Measurements from ENCODE around the gene PSMD4. TPM values are rescaled to one million over a fixed set of nuclear protein-coding genes. Genes with fewer than 3 reads are reported as not detected.

The PSMD4 gene
- total RNA-seq, 2 donors from 2014 or later: 103 to 158 TPM

DNA sequence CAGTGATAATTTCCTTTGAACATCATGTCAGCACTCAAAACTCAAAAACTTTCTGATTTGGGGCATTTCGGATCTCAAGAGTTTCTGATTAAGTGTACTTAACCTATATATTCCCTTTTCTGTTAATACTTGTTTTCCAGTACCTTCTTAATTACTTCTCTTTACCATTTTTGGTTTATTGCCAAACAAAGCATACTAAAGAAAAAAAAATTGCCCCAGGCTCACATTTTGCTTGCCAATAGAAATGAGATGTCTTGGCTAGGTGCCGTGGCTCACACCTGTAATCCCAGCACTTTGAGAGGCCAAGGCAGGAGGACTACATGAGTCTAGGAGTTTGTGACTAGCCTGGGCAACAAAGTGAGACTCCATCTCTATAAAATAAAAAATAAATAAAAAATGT, 4.8 kb downstream of the PSMD4 start:
- Histone ChIP-seq H3K36me3 (no peaks in the 10 kb centered on the region), H3K27me3 (no peaks in the 10 kb centered on the region), H3K9ac (ENCODE audit: low read depth in 2 of 2, low read length in 2 of 2) (no peak overlapping the region), H3K4me1 (no peaks in the 10 kb centered on the region), H3K9me3 (no peaks in the 10 kb centered on the region), H3K27ac (no peak overlapping the region), H3K4me3 (no peak overlapping the region)
- intact Hi-C loops (cut with DNase I): no loop called here
- no peak for DNase-seq
- TF ChIP-seq, protein P1, sequence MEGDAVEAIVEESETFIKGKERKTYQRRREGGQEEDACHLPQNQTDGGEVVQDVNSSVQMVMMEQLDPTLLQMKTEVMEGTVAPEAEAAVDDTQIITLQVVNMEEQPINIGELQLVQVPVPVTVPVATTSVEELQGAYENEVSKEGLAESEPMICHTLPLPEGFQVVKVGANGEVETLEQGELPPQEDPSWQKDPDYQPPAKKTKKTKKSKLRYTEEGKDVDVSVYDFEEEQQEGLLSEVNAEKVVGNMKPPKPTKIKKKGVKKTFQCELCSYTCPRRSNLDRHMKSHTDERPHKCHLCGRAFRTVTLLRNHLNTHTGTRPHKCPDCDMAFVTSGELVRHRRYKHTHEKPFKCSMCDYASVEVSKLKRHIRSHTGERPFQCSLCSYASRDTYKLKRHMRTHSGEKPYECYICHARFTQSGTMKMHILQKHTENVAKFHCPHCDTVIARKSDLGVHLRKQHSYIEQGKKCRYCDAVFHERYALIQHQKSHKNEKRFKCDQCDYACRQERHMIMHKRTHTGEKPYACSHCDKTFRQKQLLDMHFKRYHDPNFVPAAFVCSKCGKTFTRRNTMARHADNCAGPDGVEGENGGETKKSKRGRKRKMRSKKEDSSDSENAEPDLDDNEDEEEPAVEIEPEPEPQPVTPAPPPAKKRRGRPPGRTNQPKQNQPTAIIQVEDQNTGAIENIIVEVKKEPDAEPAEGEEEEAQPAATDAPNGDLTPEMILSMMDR (IDR thresholded peaks at IDR 0.05): no peak

DNA sequence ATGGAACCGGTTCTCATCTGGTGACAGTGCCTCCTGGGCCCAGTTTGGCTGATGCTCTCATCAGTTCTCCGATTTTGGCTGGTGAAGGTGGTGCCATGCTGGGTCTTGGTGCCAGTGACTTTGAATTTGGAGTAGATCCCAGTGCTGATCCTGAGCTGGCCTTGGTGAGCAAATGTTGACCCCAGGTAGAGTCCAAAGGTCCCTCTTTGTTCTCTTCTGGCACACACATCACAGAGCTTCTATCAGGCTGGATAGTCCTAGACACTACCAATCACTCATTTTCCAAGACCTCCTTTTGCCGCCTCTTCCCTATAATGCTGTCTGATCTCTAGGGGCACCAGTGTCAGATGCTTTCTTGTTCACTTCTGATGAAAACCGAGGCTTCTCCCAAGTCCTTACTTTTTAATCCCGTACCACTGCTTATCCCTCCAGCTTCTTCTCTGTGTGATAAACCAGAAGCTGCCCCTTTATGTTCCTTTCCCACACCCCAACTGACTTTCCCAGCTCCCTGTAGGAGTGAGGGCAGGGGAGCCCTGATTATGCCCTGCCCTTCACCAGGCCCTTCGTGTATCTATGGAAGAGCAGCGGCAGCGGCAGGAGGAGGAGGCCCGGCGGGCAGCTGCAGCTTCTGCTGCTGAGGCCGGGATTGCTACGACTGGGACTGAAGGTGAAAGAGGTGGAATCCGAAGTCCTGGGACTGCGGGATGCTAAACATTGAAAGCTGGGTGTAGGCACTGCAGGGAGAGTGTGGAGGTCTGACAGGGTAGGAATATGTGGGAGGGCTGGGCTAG, 11.1 kb downstream of the PSMD4 start:
- H3K9ac ChIP-seq (ENCODE audit: low read depth in 2 of 2, low read length in 2 of 2): no peak overlapping the region
- no peak overlapping the region for H3K4me3 ChIP-seq
- TF ChIP-seq, protein P1 (IDR thresholded peaks at IDR 0.05): no peak
- H3K9me3 ChIP-seq: no peaks in the 10 kb centered on the region
- no peaks in the 10 kb centered on the region for H3K4me1 ChIP-seq
- no peak overlapping the region for H3K27ac ChIP-seq
- peaks cover 9% of the 10 kb centered on the region for H3K36me3 ChIP-seq
- no peak for DNase-seq
- intact Hi-C loops (cut with DNase I): no loop called here
- no peaks in the 10 kb centered on the region for H3K27me3 ChIP-seq

DNA sequence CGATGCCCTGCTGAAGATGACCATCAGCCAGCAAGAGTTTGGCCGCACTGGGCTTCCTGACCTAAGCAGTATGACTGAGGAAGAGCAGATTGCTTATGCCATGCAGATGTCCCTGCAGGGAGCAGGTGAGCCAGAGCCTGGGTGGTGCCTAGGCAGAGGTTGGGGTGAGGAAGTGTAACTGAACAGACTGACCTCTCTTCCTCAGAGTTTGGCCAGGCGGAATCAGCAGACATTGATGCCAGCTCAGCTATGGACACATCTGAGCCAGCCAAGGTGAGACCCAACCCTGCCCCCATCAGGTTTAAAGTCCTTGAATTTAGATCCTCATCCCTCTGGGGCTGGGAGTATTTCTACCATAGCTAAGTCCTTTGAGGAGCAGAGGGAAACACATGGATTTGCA, 11.8 kb downstream of the PSMD4 start:
- no peaks in the 10 kb centered on the region for H3K27me3 ChIP-seq
- H3K4me1 ChIP-seq: no peaks in the 10 kb centered on the region
- TF ChIP-seq, protein P1 (IDR thresholded peaks at IDR 0.05): no peak
- H3K27ac ChIP-seq: no peak overlapping the region
- no peak overlapping the region for H3K4me3 ChIP-seq
- H3K9me3 ChIP-seq: no peaks in the 10 kb centered on the region
- intact Hi-C loops (cut with DNase I): no loop called here
- H3K36me3 ChIP-seq: peaks cover 9% of the 10 kb centered on the region
- no peak for DNase-seq
- no peak overlapping the region for H3K9ac ChIP-seq (ENCODE audit: low read depth in 2 of 2, low read length in 2 of 2)

DNA sequence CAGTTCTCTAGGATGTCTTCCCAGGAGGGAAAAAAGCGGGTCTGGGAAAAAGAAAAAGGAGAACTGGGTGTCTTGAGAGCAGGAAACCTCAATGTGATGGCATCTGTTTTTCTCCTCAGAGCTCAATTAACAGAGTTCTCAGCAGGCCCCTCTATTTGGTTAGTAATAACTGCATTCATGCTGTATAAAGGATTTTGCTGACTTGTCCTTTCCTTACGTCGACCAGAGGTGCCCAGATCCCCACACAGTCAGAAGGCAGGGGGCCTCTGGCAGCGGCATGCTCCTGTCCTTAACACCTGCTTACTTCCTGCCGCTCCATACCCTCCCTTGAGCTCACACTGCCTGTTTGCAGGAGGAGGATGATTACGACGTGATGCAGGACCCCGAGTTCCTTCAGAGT, 12.3 kb downstream of the PSMD4 start:
- H3K4me3 ChIP-seq: no peak overlapping the region
- TF ChIP-seq, protein P1 (IDR thresholded peaks at IDR 0.05): no peak
- H3K4me1 ChIP-seq: no peaks in the 10 kb centered on the region
- no peaks in the 10 kb centered on the region for H3K27me3 ChIP-seq
- DNase-seq: no peak
- no peak overlapping the region for H3K27ac ChIP-seq
- H3K9ac ChIP-seq (ENCODE audit: low read depth in 2 of 2, low read length in 2 of 2): no peak overlapping the region
- intact Hi-C loops (cut with DNase I): no loop called here
- no peaks in the 10 kb centered on the region for H3K9me3 ChIP-seq
- H3K36me3 ChIP-seq: peaks cover 9% of the 10 kb centered on the region

DNA sequence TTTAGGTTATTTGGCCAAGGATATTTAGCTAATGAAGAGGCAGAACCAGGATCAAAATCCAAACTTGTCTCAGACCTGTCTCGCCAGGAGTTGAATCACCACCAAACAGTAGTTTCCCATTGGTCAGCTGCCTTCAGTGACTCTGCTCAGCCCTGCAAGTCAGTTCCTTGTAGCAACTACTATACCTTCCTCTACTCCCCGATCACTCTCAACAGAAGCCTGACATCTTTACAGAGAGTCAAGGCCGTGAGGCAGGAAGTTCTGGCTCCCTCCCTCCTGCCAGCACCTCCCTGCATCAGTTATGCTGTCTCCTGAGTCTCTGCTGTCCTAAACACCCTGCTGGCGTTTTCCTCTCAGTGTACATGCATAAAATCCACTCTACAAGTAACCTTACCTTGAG, 13.2 kb downstream of the PSMD4 start:
- peaks cover 9% of the 10 kb centered on the region for H3K36me3 ChIP-seq
- intact Hi-C loops (cut with DNase I): no loop called here

More for the DNA sequence above, 13.2 kb downstream of the PSMD4 start:
- DNase-seq: no peak
- Histone ChIP-seq H3K27me3 (no peaks in the 10 kb centered on the region), H3K9me3 (no peaks in the 10 kb centered on the region), H3K4me1 (no peaks in the 10 kb centered on the region), H3K27ac (no peak overlapping the region), H3K9ac (ENCODE audit: low read depth in 2 of 2, low read length in 2 of 2) (no peak overlapping the region), H3K4me3 (no peak overlapping the region)
- TF ChIP-seq, protein P1 (IDR thresholded peaks at IDR 0.05): no peak

Data from colonic mucosa (tissue), 4 donors.